ENCODE measurements around the gene CAMK1D.

Gene CAMK1D

GRCh38 chr10:12597176-12597575 is 247.8 kb downstream of the CAMK1D start:
- DNase-seq (ENCODE audit: low read depth in 2 of 2), result no peak

GRCh38 chr10:12597788-12598765 is 248.7 kb downstream of the CAMK1D start:
- DNase-seq (ENCODE audit: low read depth in 2 of 2), result no peak

GRCh38 chr10:12600652-12601051 is 251.3 kb downstream of the CAMK1D start:
- DNase-seq (ENCODE audit: low read depth in 2 of 2), result no peak

GRCh38 chr10:12602521-12602920 is 253.2 kb downstream of the CAMK1D start:
- DNase-seq (ENCODE audit: low read depth in 2 of 2), result no peak

GRCh38 chr10:12603766-12604470 is 254.6 kb downstream of the CAMK1D start:
- no peak for DNase-seq (ENCODE audit: low read depth in 2 of 2)

- DNase-seq (ENCODE audit: low read depth in 2 of 2), result peak in 1 of 2 donors; percentile 16
These were observed 256.4 kb downstream of the CAMK1D start for GRCh38 chr10:12605580-12606405.

- DNase-seq (ENCODE audit: low read depth in 2 of 2), result no peak
These were observed 257.1 kb downstream of the CAMK1D start for GRCh38 chr10:12606461-12606860.

GRCh38 chr10:12608761-12609160 is 259.4 kb downstream of the CAMK1D start:
- no peak for DNase-seq (ENCODE audit: low read depth in 2 of 2)

- DNase-seq (ENCODE audit: low read depth in 2 of 2), result no peak
These were observed 260.1 kb downstream of the CAMK1D start for GRCh38 chr10:12609435-12609834.

- DNase-seq (ENCODE audit: low read depth in 2 of 2), result no peak
These were observed 263.8 kb downstream of the CAMK1D start for GRCh38 chr10:12613136-12613535.

- DNase-seq (ENCODE audit: low read depth in 2 of 2), result no peak
These were observed 265.0 kb downstream of the CAMK1D start for GRCh38 chr10:12614177-12614995.

GRCh38 chr10:12615296-12616220 is 266.2 kb downstream of the CAMK1D start:
- no peak for DNase-seq (ENCODE audit: low read depth in 2 of 2)

- no peak for DNase-seq (ENCODE audit: low read depth in 2 of 2)
These were observed 268.1 kb downstream of the CAMK1D start for GRCh38 chr10:12617191-12618175.

GRCh38 chr10:12622016-12622415 is 272.7 kb downstream of the CAMK1D start:
- DNase-seq (ENCODE audit: low read depth in 2 of 2), result no peak

- DNase-seq (ENCODE audit: low read depth in 2 of 2), result no peak
These were observed 273.3 kb downstream of the CAMK1D start for GRCh38 chr10:12622691-12623090.

- no peak for DNase-seq (ENCODE audit: low read depth in 2 of 2)
These were observed 276.2 kb downstream of the CAMK1D start for GRCh38 chr10:12625393-12626023.

GRCh38 chr10:12628153-12628552 is 278.8 kb downstream of the CAMK1D start:
- no peak for DNase-seq (ENCODE audit: low read depth in 2 of 2)
